MG63 (cell line): ENCODE results near the gene PRKG2. TPM values are rescaled to one million over a fixed set of nuclear protein-coding genes. Genes with fewer than 3 reads are reported as not detected.
"Not testable (repeated sequence)": the region's sequence is repeated elsewhere in the genome, so short reads cannot be mapped to it uniquely, and the experiment has no call there.

ENCODE experiments used
- DNase-seq: peaks from one replicate; pipeline ENCODE4 v3.0.0-alpha.2; 2020
- H3K27me3 ChIP-seq: fragments of 250-450 bp; sonication (Bioruptor Pico); 2 replicates; pipeline ENCODE4 v1.5.1; 2020; ENCODE audit warnings: mild to moderate bottlenecking, moderate library complexity
- H3K36me3 ChIP-seq: fragments of 250-450 bp; sonication (Bioruptor Pico); 2 replicates; pipeline ENCODE4 v1.5.1; 2020; ENCODE audit warnings: mild to moderate bottlenecking, moderate library complexity
- H3K4me3 ChIP-seq: fragments of 250-450 bp; sonication (Bioruptor Pico); 2 replicates; pipeline ENCODE4 v1.5.1; 2020; ENCODE audit warnings: mild to moderate bottlenecking, moderate library complexity
- H3K9me3 ChIP-seq: fragments of 250-450 bp; sonication (Bioruptor Pico); 2 replicates; pipeline ENCODE4 v1.5.1; 2020; ENCODE audit warnings: mild to moderate bottlenecking, moderate library complexity
- total RNA-seq: library from RNA; depleted of rRNA; stranded (reverse); fragments of >200 nt; shearing (Covaris generic); gene quantifications from 2 replicates; pipeline ENCODE4 v1.2.3, GENCODE V29; 2014; ENCODE audit warnings: low replicate concordance

PRKG2 gene
- total RNA-seq, 1 experiment from 2014 or later: 2.0 TPM

- no peak for DNase-seq
- Histone ChIP-seq H3K4me3 (no peak overlapping the region), H3K9me3 (no peaks in the 10 kb centered on the region), H3K36me3 (no peaks in the 10 kb centered on the region), H3K27me3 (no peaks in the 10 kb centered on the region)
Observed at GRCh38 chr4:81195475-81195874, 19.5 kb downstream of the PRKG2 start.

- Histone ChIP-seq H3K27me3 (no peaks in the 10 kb centered on the region), H3K36me3 (no peaks in the 10 kb centered on the region), H3K9me3 (no peaks in the 10 kb centered on the region), H3K4me3 (no peak overlapping the region)
- DNase-seq: no peak
Observed at GRCh38 chr4:81194286-81194685, 20.7 kb downstream of the PRKG2 start.

- DNase-seq: no peak
- Histone ChIP-seq H3K36me3 (no peaks in the 10 kb centered on the region), H3K4me3 (no peak overlapping the region), H3K27me3 (no peaks in the 10 kb centered on the region), H3K9me3 (no peaks in the 10 kb centered on the region)
Observed at GRCh38 chr4:81180916-81181315, 34.1 kb downstream of the PRKG2 start.

- no peaks in the 10 kb centered on the region for H3K36me3 ChIP-seq
- H3K27me3 ChIP-seq: no peaks in the 10 kb centered on the region
- no peaks in the 10 kb centered on the region for H3K9me3 ChIP-seq
- no peak for DNase-seq
- no peak overlapping the region for H3K4me3 ChIP-seq
Observed at GRCh38 chr4:81179326-81179725, 35.7 kb downstream of the PRKG2 start.

- Histone ChIP-seq H3K27me3 (no peaks in the 10 kb centered on the region), H3K4me3 (no peak overlapping the region), H3K9me3 (no peaks in the 10 kb centered on the region), H3K36me3 (no peaks in the 10 kb centered on the region)
- DNase-seq: no peak
Observed at GRCh38 chr4:81173213-81173612, 41.8 kb downstream of the PRKG2 start.

GRCh38 chr4:81166458-81167160 is 48.4 kb downstream of the PRKG2 start:
- Histone ChIP-seq H3K36me3 (no peaks in the 10 kb centered on the region), H3K9me3 (no peaks in the 10 kb centered on the region), H3K4me3 (no peak overlapping the region), H3K27me3 (no peaks in the 10 kb centered on the region)
- no peak for DNase-seq

GRCh38 chr4:81165861-81166430 is 49.1 kb downstream of the PRKG2 start:
- no peaks in the 10 kb centered on the region for H3K27me3 ChIP-seq
- no peak overlapping the region for H3K4me3 ChIP-seq
- no peaks in the 10 kb centered on the region for H3K9me3 ChIP-seq

GRCh38 chr4:81164623-81165416 is 50.2 kb downstream of the PRKG2 start:
- Histone ChIP-seq H3K4me3 (no peak overlapping the region), H3K9me3 (no peaks in the 10 kb centered on the region)
- DNase-seq: peak; percentile 2

More at GRCh38 chr4:81165861-81166430, 49.1 kb downstream of the PRKG2 start:
- no peaks in the 10 kb centered on the region for H3K36me3 ChIP-seq
- DNase-seq: no peak

GRCh38 chr4:81164126-81164525 is 50.9 kb downstream of the PRKG2 start:
- Histone ChIP-seq H3K9me3 (no peaks in the 10 kb centered on the region), H3K36me3 (no peaks in the 10 kb centered on the region), H3K4me3 (no peak overlapping the region), H3K27me3 (no peaks in the 10 kb centered on the region)
- DNase-seq: no peak

More at GRCh38 chr4:81164623-81165416, 50.2 kb downstream of the PRKG2 start:
- no peaks in the 10 kb centered on the region for H3K27me3 ChIP-seq
- H3K36me3 ChIP-seq: no peaks in the 10 kb centered on the region

GRCh38 chr4:81162752-81163458 is 52.1 kb downstream of the PRKG2 start:
- H3K4me3 ChIP-seq: no peak overlapping the region
- no peaks in the 10 kb centered on the region for H3K36me3 ChIP-seq
- DNase-seq: no peak
- no peaks in the 10 kb centered on the region for H3K27me3 ChIP-seq
- H3K9me3 ChIP-seq: no peaks in the 10 kb centered on the region

GRCh38 chr4:81153714-81154323 is 61.2 kb downstream of the PRKG2 start:
- not testable (repeated sequence) for H3K36me3 ChIP-seq, H3K4me3 ChIP-seq, H3K27me3 ChIP-seq, H3K9me3 ChIP-seq, DNase-seq

GRCh38 chr4:81152839-81153713 is 61.9 kb downstream of the PRKG2 start:
- no peaks in the 10 kb centered on the region for H3K9me3 ChIP-seq
- no peaks in the 10 kb centered on the region for H3K36me3 ChIP-seq
- no peaks in the 10 kb centered on the region for H3K27me3 ChIP-seq
- no peak overlapping the region for H3K4me3 ChIP-seq
- no peak for DNase-seq

- Histone ChIP-seq H3K9me3 (no peaks in the 10 kb centered on the region), H3K4me3 (no peak overlapping the region), H3K27me3 (no peaks in the 10 kb centered on the region), H3K36me3 (no peaks in the 10 kb centered on the region)
- no peak for DNase-seq
Observed at GRCh38 chr4:81149976-81150375, 65.0 kb downstream of the PRKG2 start.

- Histone ChIP-seq H3K27me3 (no peaks in the 10 kb centered on the region), H3K9me3 (no peaks in the 10 kb centered on the region), H3K36me3 (no peaks in the 10 kb centered on the region), H3K4me3 (no peak overlapping the region)
- no peak for DNase-seq
Observed at GRCh38 chr4:81148576-81148975, 66.4 kb downstream of the PRKG2 start.

- H3K4me3 ChIP-seq: no peak overlapping the region
- H3K36me3 ChIP-seq: no peaks in the 10 kb centered on the region
- H3K27me3 ChIP-seq: no peaks in the 10 kb centered on the region
- no peak for DNase-seq
- no peaks in the 10 kb centered on the region for H3K9me3 ChIP-seq
Observed at GRCh38 chr4:81146466-81146865, 68.6 kb downstream of the PRKG2 start.

- Histone ChIP-seq H3K9me3 (no peaks in the 10 kb centered on the region), H3K4me3 (no peak overlapping the region), H3K36me3 (no peaks in the 10 kb centered on the region)
Observed at GRCh38 chr4:81143183-81143582, 71.8 kb downstream of the PRKG2 start.

More at GRCh38 chr4:81143183-81143582, 71.8 kb downstream of the PRKG2 start:
- no peak for DNase-seq
- H3K27me3 ChIP-seq: no peaks in the 10 kb centered on the region
